PC-3 (cell line): ENCODE results near the gene PRSS21. TPM values are rescaled to one million over a fixed set of nuclear protein-coding genes. Genes with fewer than 3 reads are reported as not detected.

ENCODE experiments used
- ATAC-seq: fragments of 200-7000 bp; cut with Tn5 transposase; 2 replicates; pipeline ENCODE4 v1.9.1; 2020; ENCODE audit warnings: mild to moderate bottlenecking, moderate library complexity
- BruUV-seq: library from RNA; stranded (reverse); fragments of 400-500 nt; replicated peaks from 2 replicates; lab custom pipeline; 2021; lab: Mats Ljungman, UMichigan
- CTCF ChIA-PET: fragments of 300-600 bp; sonication (Branson Sonifier 250); formaldehyde crosslinking; loops from one replicate; lab custom pipeline; 2022; ENCODE audit warnings: antibody characterized with exemption; lab: Charles Lee
- POLR2A ChIA-PET: fragments of 300-600 bp; sonication (Branson Sonifier 250); formaldehyde crosslinking; loops from one replicate; lab custom pipeline; 2022; ENCODE audit warnings: antibody characterized with exemption; ENCODE audit not compliant: unreplicated experiment; lab: Charles Lee
- DNase-seq: peaks from one replicate; pipeline ENCODE4 v3.0.0-alpha.2; 2015
- H2AFZ ChIP-seq: fragments of 300-600 bp; sonication (generic); 2 replicates; pipeline ENCODE4 v1.6.0; 2016; ENCODE audit warnings: antibody characterized with exemption, low read length
- H3F3A ChIP-seq: fragments of 300-600 bp; sonication (generic); one replicate; pipeline ENCODE4 v1.6.0; 2017; ENCODE audit warnings: antibody characterized with exemption, low read length, control low read depth, mild to moderate bottlenecking; ENCODE audit not compliant: unreplicated experiment
- H3K27ac ChIP-seq: fragments of 300-600 bp; sonication (generic); 2 replicates; pipeline ENCODE4 v1.5.1; 2016; ENCODE audit warnings: mild to moderate bottlenecking, low read length
- H3K27me3 ChIP-seq: fragments of 300-600 bp; sonication (generic); 2 replicates; pipeline ENCODE4 v1.6.1; 2016; ENCODE audit warnings: low read length, mixed read lengths
- H3K36me3 ChIP-seq: fragments of 300-600 bp; sonication (generic); 2 replicates; pipeline ENCODE4 v1.6.1; 2016; ENCODE audit warnings: low read depth, mixed run types, low read length, mixed read lengths
- H3K4me1 ChIP-seq: fragments of 300-600 bp; sonication (generic); 2 replicates; pipeline ENCODE4 v1.5.1; 2016; ENCODE audit warnings: low read length; ENCODE audit not compliant: insufficient read depth
- H3K4me2 ChIP-seq: fragments of 300-600 bp; sonication (generic); 2 replicates; pipeline ENCODE4 v1.6.0; 2016; ENCODE audit warnings: low read length
- H3K4me3 ChIP-seq: fragments of 300-600 bp; sonication (generic); 2 replicates; pipeline ENCODE4 v1.5.1; 2016; ENCODE audit warnings: mild to moderate bottlenecking, low read length, mixed read lengths
- H3K79me2 ChIP-seq: fragments of 300-600 bp; sonication (generic); 2 replicates; pipeline ENCODE4 v1.6.1; 2017; ENCODE audit warnings: low read length, mixed read lengths
- H3K9ac ChIP-seq: fragments of 300-600 bp; sonication (generic); 2 replicates; pipeline ENCODE4 v1.6.0; 2016; ENCODE audit warnings: mild to moderate bottlenecking, low read length
- H3K9me2 ChIP-seq: fragments of 300-600 bp; sonication (generic); replicated peaks from 2 replicates; pipeline ENCODE4 v1.6.1; 2016; ENCODE audit warnings: mixed run types, low read length, mixed read lengths
- H3K9me3 ChIP-seq: fragments of 300-600 bp; sonication (generic); 2 replicates; pipeline ENCODE4 v1.6.1; 2016; ENCODE audit warnings: low read length, mixed read lengths
- H4K20me1 ChIP-seq: fragments of 300-600 bp; sonication (generic); 2 replicates; pipeline ENCODE4 v1.6.1; 2016; ENCODE audit warnings: low read length, mixed read lengths
- CTCF ChIP-seq: fragments of 300-600 bp; sonication (generic); conservative IDR thresholded peaks from 2 replicates; pipeline ENCODE4 v1.5.1; 2017; ENCODE audit warnings: antibody characterized with exemption, low read depth, mild to moderate bottlenecking, low read length
- EZH2 ChIP-seq: fragments of 300-600 bp; sonication (generic); IDR thresholded peaks from one replicate; pipeline ENCODE4 v1.6.1; 2017; ENCODE audit warnings: antibody characterized with exemption, mild to moderate bottlenecking, low read length; ENCODE audit not compliant: unreplicated experiment
- EZH2phosphoT487 ChIP-seq: fragments of 300-600 bp; sonication (generic); IDR thresholded peaks from 2 replicates; pipeline ENCODE4 v1.6.1; 2018; ENCODE audit warnings: mild to moderate bottlenecking, antibody characterized with exemption, low read length, borderline replicate concordance
- intact Hi-C: fragments of 100-400 bp; cut with micrococcal nuclease; formaldehyde crosslinking; loops from 2 replicates; pipeline ENCODE4 v1.9.0; 2023
- total RNA-seq: library from RNA; depleted of rRNA; stranded (reverse); fragments of >200 nt; gene quantifications from 2 replicates; pipeline ENCODE4 v1.2.3, GENCODE V29; 2014

The PRSS21 gene
- total RNA-seq, 1 experiment from 2014 or later = not detected

- Histone ChIP-seq H3F3A (no peaks in the 10 kb centered on the region), H3K9ac (no peak overlapping the region), H3K4me1 (peaks cover 15% of the 10 kb centered on the region), H3K36me3 (no peaks in the 10 kb centered on the region; the same call in 1 of the 2 replicates), H4K20me1 (no peaks in the 10 kb centered on the region), H3K9me3 (no peaks in the 10 kb centered on the region), H3K79me2 (peaks cover 49% of the 10 kb centered on the region), H3K9me2 (no peaks in the 10 kb centered on the region), H2AFZ (no peak overlapping the region), H3K27ac (peak overlapping the region; percentile 92; the same call in 1 of the 2 replicates), H3K4me3 (peak overlapping the region; percentile 98; the same call in 1 of the 2 replicates), H3K27me3 (no peaks in the 10 kb centered on the region), H3K4me2 (peak overlapping the region; percentile 100)
- ChIA-PET POLR2A (no interaction called here), CTCF (no interaction called here)
- BruUV-seq = no TSS peak
- DNase-seq (no peak), ATAC-seq (no peak)
- intact Hi-C loops = loop anchor here (10.0 kb wide), 1 partner anchor 46 kb away; no protein-coding TSS in a partner anchor
- TF ChIP-seq EZH2 = no peak
- TF ChIP-seq EZH2phosphoT487 = no peak
- TF ChIP-seq CTCF = no peak
Measured at GRCh38 chr16:2778630-2778958, 38.4 kb upstream of the PRSS21 start.

- no peak overlapping the region for H3K4me2 ChIP-seq
- H4K20me1 ChIP-seq = no peaks in the 10 kb centered on the region
- H3F3A ChIP-seq = no peaks in the 10 kb centered on the region
- no peaks in the 10 kb centered on the region for H3K9me3 ChIP-seq
- POLR2A ChIA-PET = no interaction called here
- peaks cover 15% of the 10 kb centered on the region for H3K4me1 ChIP-seq
- H3K27ac ChIP-seq = no peak overlapping the region
- no peaks in the 10 kb centered on the region for H3K9me2 ChIP-seq
- no peak overlapping the region for H3K4me3 ChIP-seq
- H3K79me2 ChIP-seq = peaks cover 41% of the 10 kb centered on the region
- CTCF ChIA-PET = no interaction called here
- no peak for TF ChIP-seq CTCF
- no peak for TF ChIP-seq EZH2phosphoT487
- no peaks in the 10 kb centered on the region for H3K27me3 ChIP-seq
- ATAC-seq (no peak), DNase-seq (no peak)
- no peak overlapping the region for H3K9ac ChIP-seq
- H3K36me3 ChIP-seq = no peaks in the 10 kb centered on the region; the same call in 1 of the 2 replicates
- intact Hi-C loops = loop anchor here (10.0 kb wide), 1 partner anchor 45 kb away; no protein-coding TSS in a partner anchor
- H2AFZ ChIP-seq = no peak overlapping the region
- no TSS peak for BruUV-seq
Measured at GRCh38 chr16:2779151-2779920, 37.7 kb upstream of the PRSS21 start.
